Central memory CD4-positive, alpha-beta T cell (primary cell): ENCODE measurements around the gene PRKCE.
"Not testable (repeated sequence)": the region's sequence is repeated elsewhere in the genome, so short reads cannot be mapped to it uniquely, and the experiment has no call there.

Experiments used
- DNase-seq: peaks from one replicate; pipeline ENCODE4 v3.0.0; 2022

PRKCE gene

DNA sequence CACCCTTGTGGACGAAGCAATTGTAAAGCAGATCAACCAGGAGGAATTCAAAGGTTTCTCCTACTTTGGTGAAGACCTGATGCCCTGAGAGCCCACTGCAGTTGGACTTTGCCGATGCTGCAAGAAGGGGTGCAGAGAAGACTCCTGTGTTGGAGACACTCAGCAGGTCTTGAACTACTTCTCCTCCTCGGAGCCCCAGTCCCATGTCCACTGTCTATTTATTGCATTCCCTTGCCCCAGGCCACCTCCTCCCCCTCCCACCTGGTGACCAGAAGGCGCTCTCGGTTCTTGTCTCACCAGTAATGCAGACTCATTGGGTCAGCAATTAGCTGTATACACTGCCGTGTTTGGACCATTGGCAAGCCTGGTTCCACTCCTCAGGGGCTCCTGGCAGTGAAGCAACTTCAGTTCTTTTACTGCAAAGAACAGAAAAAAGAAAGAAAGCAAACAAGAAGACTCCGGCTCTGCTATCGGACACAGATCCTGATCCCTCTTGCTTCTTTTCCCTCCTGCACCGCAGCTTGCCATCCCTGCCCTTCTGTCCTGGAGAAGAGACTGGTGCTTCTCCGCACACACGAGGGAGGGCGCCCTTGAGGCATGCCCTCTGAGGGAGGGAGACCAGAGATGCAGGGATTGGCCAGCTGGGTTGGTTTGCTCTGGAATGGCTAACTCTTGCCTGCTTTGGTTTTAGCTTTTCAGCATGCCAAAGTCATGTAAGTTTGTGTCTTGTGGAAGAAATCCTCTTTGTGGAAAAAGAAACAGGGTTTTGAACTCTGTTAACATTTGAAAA, 533.5 kb downstream of the PRKCE start:
- DNase-seq: no peak

DNA sequence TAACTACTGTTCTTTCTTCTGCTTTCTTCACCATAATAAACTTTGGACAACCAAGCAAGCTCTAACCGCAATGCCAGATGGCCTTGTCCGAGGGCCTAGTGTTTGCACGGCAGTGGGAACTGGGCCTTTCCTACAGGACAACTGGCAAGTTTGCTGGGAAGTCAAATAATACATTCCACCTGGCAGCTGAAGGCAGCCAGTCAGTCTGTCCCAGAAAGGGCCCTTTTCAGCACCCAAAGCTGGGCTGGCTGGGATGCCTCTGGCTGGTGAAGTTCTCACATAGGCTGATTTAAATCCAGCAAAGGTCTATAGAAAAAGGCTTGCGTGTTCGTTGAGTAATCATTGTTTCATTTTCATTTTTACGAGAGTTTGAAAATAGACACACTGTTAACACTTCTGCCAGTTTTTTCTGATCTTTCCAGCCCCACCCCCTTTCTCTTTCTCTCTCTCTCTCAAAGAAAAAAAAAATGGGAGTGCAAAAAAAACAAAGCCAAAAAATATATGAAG, 535.7 kb downstream of the PRKCE start:
- no peak for DNase-seq

DNA sequence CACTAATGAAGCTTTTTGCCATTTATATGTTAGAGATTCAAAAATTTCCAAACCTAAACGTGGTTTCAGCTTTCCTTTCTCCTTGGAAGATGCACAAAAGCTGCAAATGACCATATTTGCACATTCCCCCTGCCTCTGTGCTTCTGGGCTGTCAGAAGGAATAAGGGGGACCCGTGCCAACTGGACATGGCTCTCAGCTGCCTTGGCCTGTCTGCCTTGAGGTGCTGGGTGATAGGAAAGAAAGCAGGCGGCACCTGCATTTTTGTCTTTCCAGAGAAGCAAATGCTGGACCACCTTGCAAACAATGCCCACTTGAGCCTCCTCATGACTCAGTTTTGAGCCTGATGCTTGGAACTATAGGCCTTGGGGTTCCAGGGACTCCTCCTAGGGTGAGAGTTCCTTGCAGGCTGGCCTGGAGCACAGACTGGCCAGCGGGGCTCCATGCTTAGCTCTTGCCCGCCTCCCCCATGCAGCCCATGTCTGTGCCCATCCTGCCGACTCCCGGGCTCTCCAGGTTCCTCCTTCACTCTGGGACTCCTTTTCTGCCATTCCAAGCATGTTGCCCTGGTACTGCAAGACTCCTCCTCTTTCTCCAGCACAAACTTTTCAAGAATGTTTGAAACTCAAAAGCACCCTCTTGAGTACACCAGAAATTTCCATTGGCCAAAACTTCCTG, 536.7 kb downstream of the PRKCE start:
- DNase-seq: no peak

DNA sequence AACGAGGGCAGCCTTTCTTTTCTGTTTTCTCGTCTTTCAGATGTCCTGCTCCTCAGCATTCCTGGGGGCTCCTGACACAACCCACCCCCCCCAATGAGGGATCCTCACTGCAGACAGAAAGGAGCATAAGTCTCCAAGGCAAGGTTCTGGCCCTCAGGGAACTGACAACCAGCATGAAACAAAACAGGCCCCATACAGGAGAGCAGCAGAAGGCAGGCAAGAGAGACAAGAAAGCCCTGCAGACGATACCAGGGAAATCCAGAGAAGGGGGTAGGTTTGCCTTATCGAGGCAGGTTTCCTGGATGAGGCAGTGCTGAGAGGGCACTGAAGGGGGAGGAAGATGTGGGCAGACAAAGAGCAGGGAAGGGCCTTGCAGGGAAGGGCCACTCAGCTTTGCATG, 541.9 kb downstream of the PRKCE start:
- DNase-seq: no peak

DNA sequence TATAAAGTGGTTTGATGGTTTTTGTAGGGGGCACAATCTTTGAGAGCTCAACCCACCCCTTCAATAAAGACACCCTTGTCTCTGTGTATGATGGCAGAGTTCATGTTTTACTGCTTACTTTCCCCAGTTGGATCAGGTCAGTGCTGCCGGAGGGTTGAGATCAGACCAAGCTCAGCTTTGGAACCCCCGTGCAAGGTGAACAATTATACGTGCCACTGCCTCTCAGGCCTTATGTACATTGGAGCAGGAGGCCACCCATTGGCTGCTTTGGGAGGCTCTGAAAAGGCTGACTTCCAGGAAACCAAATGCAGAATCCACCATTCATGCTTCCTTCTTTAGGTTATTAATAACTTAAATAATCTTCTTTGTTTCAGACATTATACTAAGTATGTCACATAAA, 542.4 kb downstream of the PRKCE start:
- DNase-seq: no peak

DNA sequence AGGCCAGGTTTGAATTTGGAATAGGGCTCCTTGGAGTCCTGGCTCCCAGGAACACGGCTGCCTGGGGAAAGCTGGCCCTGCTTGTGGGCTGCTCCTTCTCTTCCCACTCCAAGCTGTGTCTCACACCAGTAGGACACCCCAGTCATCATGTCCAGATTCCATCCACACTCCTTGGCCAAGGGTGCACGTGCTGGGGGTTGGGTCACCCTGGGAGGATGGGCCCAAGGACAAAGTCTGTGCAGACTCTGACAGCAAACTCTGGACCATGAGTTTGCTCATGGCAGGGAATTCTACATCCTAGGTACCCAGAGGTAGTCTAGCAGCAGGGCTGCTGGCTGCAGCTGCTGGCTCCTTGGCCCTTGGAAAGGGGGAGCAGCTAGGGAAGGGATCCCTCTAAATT, 543.4 kb downstream of the PRKCE start:
- DNase-seq: no peak

DNA sequence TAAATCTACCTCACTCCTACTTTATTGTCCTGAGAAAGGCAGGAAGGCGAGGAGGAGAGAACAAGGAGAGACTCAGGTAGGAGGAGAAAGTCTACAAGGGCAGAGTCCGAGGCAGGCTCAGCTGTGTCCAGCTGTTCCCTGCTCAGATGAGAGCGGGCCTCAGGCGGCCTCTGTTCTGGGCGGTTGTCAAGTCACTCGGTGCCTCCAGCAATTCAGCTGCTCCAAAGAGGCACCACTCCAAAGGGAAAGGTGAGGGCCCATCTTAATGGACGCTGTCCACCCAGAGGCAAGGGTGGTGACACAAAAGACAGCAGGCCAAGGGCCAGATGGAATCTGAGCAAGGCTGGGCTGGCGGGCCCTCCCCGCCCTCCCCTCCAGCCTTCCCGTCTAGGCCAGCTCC, 544.3 kb downstream of the PRKCE start:
- DNase-seq: no peak

DNA sequence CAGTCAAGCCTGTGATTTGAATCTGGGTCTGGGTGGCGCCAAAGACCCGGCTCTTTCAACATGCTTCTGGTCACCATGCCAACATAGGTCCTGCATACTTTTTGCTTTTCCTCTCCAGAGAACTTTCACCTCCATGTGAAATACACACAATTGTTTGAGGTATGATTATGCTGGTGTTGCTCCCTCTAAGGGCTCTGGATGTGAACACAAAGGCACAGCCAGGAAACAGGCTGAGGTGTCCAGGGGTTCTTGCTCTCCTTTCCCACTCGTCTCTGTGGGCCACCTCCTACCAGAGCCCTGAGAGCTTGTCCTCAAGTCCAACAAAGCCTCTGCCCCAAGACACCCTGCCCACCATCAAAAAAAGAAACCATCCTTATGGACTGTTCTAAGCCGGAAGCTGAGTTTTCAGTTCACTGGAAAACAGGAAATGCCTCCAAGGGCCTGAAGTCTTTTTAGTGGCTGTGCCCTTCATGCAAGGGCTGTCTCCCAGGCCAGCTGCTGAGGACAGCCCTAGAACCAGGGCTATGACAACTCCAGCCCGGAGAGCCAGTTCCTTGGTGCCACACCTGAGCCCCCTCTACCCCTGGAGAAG, 545.5 kb downstream of the PRKCE start:
- DNase-seq: no peak

DNA sequence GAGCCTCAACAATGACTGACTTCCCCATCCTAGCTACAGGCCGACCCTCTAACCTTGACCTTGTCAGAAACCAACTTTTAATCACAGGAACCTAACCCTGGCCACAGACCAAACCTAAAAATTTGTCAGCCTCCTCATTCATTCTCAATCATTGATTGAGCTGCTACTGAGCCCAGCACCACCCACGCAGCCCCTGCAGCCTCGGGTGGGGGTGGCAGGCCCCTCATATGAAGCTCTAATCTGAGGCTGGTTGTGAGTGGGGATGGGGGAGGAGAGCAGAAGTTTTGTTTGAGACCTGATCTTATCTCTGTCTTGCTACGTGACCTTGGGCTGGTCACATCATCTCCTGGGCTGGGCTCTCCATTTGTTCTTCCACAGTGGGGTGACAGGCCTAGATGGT, 546.2 kb downstream of the PRKCE start:
- DNase-seq: no peak

DNA sequence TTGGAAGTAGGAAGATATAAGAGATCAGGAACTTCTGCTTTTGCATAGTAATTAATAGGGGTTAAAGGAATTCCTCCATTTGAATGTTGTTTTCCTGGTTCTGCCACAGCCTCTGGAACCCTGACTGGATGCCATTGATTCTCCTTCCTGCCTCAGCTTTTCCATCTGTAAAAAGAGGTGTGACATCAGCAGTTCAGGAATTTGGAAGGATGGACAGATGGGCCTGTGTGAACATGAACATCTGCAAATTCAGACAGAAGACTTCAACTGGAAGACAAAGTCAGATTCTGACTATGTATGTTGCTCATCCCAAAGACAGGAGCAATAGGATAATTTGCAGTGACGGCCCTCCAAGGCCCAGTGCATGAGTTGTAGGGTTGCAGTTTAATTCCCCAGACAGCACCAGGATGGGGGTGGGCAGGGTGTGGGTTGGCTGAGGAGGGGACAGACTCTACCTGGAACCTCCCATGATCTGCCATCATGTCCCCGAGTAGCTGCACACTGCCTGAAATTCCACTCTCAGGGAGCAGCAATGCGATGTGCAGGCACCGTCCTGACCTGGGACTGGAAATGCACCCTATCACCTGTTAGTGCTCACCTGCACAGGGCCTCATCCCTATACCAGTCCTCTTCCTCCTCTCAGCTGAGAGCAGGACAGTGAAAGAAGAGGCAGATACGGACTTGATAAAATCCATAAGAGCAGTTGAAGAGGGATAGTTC, 546.8 kb downstream of the PRKCE start:
- DNase-seq: no peak

DNA sequence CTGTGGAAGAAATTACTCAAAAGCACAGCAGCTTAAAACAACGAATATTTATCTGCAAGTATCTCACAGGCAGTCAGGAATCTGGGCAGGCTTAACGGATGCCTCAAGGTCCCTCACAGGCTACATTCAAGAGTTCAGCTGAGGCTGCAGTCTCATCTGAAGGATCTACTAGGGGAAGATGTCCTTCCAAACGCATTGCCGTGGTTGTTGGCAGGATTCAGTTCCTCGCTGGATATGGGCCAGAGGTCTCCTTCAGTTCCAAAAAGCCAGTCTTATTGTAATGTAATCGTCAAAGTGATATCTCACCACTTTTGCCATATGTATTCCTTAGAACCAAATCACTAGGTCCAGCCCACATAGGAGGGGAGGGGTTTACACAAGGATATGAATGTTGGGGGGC, 547.5 kb downstream of the PRKCE start:
- DNase-seq: no peak

DNA sequence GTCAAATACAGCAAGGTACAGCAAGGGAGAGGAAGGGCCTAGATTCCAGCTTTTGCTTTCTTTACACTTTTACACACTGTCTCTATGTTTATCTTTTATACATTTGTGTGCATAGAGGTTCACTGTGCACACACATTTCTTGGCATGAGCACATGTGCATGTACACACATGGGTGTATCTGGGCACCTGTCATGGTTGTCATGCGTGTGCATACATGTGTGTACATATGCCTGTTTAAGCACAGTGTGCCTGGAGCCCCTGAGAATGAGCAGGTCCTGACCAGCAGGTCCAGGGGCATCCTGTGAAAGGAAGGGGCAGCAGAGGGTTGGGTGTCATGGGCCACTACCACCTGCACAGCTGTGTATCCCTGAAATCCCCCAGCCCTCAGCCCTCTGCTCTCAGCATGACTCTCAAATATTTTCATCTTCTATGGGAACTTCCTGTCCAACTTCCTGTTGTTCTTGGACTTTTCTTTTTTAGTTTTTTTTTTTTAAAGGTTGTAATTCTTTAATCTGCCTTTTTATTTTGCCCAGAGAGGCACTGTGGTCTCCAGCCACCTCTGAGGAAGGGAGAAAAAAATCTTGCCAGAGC, 548.7 kb downstream of the PRKCE start:
- no peak for DNase-seq

DNA sequence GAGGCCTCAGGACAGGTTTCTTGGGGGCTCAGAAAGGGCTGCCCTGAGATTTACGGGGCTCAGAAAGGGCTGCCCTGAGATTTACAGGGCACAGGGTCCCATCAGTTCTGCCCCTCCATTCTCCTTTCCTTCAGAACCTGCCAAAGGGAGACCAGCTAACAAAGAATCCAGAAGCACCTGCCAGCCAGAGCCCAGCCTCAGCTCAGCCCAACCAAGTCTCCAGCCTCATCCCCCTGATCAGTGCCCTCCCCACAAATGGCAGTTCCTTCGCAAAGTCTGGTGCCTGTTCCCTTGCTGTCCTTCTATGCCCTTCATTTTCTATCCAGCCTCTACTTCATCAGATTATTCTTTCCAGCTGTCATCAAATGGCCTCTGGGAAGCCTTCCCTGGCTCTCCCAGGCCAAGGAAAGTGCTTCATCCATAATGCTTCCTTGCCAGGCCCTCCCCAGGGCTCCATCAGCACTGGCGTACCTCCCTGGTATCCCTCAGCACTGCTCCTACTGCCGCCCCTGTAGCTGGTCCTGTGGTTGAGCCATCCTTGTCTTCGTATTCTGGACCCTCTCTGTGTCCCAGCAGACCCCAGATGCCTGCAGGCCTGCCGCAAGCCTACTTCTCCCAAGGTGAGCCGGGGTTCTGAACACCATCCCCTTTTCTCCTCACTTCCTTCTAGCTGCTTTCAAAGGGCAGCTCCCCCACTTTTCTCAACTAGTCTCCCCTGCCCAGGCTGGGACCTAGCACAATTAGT, 549.6 kb downstream of the PRKCE start:
- DNase-seq: no peak

DNA sequence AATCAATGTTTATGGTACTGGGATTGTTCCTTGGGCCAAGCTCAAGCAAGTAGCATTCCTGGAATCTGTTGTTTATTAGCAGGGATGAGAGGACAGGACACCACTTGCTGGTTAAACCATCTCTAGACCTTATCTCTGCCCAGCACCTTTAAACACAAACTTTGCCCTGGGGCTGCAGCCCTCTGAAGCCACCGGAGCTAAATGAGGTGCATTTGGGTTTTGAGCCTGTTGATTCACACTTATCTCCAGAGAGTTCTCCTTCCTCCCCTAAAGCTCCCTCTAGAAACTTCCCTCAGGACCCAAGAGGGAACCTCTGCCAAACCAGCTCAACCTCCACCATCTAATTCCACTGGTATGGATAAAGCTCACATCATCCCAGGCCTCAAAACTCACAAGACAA, 551.0 kb downstream of the PRKCE start:
- no peak for DNase-seq

DNA sequence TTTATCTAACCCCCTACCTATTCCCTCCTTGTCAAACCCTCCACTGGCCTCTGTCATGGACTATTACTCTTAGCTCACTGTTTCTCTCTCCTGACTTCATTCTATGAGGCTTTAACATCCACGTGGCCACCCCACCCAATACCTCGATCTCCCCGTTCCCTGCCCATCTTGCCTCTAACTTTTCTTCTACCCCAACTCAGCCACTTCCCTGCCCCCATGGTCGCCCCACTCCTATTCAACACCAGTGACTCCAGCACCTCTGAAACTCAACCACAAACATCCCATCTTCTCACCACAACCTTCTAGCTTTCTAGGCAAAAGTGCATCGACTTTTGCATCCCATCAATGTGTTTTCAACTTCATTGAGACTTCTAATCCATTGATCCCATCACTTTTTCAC, 551.5 kb downstream of the PRKCE start:
- DNase-seq: no peak

DNA sequence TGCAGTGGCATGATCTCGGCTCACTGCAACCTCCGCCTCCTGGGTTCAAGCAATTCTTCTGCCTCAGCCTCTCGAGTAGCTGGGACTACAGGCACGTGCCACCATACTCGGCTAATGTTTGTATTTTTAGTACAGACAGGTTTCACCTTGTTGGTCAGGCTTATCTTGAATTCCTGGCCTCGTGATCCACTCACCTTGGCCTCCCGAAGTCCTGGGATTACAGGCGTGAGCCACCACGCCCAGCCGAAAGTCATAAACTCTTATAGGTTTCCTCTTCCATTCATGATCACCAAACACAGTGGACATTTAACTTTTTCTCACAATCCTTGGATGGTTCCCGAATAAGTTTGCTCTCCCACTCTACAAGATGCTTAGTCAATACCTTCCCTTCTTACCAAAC, 552.2 kb downstream of the PRKCE start:
- not testable (repeated sequence) for DNase-seq

DNA sequence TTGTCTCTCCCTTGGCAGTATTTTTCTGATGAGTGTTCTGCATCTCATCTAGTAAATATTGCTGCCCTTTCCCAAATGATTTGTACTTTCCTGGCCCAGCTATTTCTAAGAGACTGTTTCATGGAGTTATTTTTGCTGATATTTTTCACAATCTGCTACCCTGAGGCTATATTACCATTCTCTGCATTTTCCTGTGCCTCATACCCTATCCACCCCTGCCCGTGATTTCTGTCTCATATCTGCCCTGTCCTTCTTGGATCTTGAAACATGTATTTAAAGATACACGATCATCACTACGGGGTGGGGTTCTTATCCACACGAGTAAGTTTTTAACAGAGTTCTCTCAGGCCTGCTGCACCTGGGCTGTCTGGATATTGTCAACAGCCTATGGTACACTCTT, 556.1 kb downstream of the PRKCE start:
- no peak for DNase-seq

DNA sequence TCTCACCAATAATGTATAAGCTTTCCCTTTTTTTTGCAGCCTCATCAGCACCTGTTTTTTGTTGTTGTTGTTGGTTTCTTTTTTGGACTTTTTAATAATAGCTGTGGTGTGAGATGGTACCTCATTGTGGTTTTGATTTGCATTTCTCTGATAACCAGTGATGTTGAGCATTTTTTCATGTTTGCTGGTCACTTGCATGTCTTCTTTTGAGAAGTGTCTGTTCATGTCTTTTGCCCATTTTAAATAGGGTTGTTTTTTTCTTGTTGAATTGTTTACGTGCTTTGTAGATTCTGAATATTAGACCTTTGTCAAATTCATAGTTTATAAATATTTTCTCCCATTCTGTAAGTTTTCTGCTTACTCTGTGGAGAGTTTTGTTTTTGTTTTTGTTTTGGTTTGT, 557.3 kb downstream of the PRKCE start:
- no peak for DNase-seq

DNA sequence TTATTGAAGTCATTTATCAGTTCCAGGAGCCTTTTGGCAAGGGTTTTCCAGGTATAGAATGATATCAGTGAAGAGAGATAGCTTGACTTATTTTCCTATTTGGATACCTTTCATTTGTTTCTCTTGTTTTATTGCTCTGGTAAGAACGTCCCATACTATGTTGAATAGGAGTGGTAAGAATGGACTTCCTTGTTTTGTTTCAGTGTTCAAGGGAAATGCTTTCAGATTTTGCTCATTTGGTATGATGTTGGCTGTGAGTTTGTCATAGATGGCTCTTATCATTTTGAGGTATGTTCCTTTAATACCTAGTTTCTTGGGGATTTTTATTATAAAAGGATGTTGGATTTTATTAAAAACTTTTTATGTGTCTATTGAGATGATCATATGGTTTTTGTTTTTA, 558.6 kb downstream of the PRKCE start:
- DNase-seq: no peak

DNA sequence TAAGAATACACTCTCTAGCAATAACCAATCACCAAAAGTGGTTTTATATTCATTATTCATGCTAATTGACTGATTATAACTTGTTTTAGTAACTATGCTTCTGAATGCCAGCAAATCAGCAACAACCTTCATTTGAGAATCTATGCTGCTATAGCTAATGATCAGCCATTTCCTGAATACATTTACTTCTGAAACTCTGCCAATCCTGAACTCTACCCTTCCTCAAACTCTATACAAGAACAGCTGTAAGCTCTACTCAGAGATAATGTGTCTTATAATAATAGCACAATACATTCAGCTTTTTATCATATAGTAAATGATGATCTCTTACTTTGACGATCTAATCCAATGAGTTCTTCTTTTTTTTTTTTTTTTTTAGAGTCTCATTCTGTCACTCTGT, 560.0 kb downstream of the PRKCE start:
- no peak for DNase-seq

DNA sequence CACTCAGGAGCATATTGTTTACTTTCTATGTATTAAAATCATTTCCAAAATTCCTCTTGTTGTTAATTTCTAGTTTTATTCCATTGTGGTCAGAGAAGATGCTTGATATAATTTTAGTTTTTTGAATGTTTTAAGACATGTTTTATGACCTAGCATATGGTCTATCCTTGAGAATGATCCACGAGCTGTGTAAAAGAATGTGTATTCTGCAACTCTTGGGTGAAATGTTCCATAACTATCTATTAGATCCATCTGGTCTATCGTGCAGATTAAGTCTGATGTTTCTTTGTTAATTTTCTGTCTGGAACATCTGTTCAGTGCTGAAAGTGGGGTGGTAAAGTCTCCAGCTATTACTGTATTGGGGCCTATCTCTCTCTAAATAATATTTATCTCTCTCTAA, 562.4 kb downstream of the PRKCE start:
- DNase-seq: no peak

DNA sequence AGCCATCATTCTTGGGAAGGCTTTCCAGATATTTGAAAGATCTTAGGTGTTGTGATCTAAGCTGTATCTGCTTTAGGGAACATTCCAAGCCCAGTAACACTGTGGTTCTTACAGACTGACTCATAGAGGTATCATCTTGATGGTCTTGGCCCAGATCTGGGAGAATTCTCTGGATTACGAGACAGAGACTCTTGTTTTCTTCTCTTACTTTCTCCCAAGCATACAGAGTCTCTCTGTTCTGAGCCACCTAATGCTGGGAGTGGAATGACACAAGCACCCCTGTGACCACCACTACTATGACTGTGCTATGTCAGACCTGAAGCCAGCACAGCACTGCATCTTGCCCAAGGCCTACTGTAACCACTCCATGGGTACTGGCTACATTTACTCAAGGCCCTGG, 564.7 kb downstream of the PRKCE start:
- no peak for DNase-seq
